ENCODE measurements around the gene PHGDH.
"Not testable (repeated sequence)": the region's sequence is repeated elsewhere in the genome, so short reads cannot be mapped to it uniquely, and the experiment has no call there.

The PHGDH gene

DNA sequence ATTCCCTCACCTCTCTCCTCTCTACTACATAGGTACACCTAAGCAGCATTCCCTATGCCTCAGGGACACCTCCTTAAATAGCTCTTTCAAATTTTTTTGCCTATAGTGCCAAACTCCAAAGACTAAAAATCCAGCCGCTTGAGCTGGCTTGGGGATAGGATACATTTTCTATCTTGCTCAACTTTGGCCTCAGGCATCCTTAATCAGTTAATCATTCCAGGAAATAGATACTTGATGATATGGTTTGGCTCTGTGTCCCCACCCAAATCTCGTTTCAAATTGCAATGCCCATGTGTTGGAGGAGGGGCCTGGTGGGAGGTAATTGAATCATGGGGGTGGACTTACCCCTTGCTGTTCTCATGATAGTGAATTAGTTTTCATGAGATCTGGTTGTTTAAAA, 11.4 kb upstream of the PHGDH start:
- DNase-seq (ENCODE audit: low read depth in 2 of 2), result no peak

DNA sequence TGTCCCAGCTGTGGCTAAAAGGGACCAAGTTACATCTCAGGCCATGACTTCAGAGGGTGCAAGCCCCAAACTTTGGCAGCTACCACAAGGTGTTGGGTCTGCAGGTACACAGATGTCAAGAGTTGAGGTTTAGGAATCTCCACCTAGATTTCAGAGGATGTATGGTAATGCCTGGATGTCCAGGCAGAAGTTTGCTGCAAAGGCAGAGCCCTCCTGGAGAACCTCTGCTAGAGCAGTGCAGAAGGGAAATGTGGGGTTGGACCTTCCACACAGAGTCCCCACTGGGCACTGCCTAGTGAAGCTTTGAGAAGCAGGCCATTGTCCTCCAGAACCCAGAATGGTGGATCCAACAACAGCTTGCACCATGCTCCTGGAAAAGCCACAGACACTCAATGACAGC, 10.1 kb upstream of the PHGDH start:
- DNase-seq (ENCODE audit: low read depth in 2 of 2), result no peak

GRCh38 chr1:119702384-119702783, 9.3 kb upstream of the PHGDH start:
- DNase-seq (ENCODE audit: low read depth in 2 of 2), result no peak

DNA sequence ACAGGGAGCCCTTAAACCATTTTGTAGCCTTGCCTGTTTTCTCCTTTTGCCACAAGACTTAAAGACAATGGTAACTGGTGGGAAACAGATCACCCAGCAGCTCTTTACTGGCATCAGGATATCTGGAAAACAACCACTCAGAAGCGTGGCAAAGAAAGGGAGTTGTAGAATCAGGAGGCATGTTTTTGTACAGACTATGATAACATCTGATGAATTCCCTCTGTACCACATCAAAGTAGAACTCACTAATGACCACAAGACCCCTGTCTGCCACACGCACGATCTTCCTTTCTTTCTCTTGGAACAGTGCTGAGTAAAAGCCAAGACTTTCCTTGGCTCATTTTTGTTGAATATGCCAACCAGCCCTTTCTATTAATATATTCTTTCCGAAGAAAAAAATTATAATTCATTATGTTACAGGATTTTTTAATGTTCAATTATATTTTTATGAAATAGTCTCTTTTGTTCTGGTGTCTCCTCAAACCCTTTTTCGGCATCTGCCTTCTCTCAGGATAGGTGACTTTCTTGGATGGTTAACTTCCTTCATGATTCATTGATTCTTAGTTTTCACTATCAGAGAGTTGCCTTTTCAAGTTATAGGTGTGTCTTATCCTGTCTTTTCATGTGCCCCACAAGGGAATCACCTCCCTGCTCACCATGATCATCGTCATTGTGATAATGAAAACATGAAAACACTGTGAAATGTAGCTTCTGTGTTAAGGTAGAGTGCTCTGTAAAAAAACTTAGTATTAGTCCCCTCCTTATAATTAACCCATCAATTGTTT, 7.9 kb upstream of the PHGDH start:
- DNase-seq (ENCODE audit: low read depth in 2 of 2), result no peak

GRCh38 chr1:119706599-119706998, 5.1 kb upstream of the PHGDH start:
- not testable (repeated sequence) for DNase-seq (ENCODE audit: low read depth in 2 of 2)

DNA sequence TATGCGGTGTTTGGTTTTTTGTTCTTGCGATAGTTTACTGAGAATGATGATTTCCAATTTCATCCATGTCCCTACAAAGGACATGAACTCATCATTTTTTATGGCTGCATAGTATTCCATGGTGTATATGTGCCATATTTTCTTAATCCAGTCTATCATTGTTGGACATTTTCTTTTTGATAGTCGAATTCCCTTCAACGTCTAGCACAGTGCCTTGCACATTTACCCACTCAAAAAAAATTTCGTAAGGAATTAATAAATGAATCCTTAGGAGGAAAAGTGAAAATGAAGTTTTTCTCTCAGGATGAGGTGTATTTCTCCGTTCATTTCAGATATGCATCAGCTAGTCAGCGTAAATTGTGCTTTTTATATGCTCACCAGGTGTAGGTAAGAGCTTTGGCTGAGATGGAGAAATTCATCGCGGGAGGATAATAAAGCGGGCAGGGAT, 354 bp upstream of the PHGDH start:
- DNase-seq (ENCODE audit: low read depth in 2 of 2), result not testable (repeated sequence)

DNA sequence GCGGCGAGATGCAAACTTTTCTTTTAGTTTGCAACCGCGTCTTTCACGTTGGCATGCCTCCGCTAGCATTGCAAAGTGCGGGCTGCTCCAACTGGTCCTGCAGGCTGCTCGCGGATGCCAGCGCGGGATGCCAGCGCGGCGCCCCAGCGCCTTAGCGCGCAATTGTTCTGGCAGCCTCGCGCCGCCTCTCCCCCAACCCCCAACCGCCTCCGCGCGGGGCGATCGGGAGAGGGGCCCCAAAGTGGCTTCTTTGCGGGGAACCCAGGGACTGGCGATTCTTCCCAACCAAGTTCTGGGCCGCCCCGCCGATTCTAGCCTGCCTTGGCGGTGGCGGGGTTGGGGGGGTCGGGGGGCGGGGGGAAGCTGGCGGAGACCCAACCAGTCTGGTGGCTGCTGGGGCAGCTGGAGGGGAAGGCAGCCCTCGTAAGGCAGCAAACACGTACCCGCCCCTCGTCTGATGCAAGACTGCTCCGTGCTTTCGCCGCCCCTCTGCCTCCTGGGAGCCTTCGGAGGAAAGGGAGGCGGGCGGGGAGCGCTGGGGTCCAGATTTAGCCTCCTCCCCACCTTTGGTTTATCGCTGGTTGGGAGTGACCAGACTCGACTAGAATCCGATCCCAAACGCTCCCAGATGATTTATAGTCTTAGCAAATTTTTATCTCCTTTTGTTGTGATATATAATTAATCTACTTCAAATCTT, 756 bp downstream of the PHGDH start:
- DNase-seq (ENCODE audit: low read depth in 2 of 2), result no peak

- no peak for DNase-seq (ENCODE audit: low read depth in 2 of 2)
Observed at GRCh38 chr1:119713039-119713748, 1.5 kb downstream of the PHGDH start.

- DNase-seq (ENCODE audit: low read depth in 2 of 2), result no peak
Observed at GRCh38 chr1:119713749-119714456, 2.2 kb downstream of the PHGDH start.

- DNase-seq (ENCODE audit: low read depth in 2 of 2), result no peak
Observed at GRCh38 chr1:119714583-119714982, 2.8 kb downstream of the PHGDH start.

DNA sequence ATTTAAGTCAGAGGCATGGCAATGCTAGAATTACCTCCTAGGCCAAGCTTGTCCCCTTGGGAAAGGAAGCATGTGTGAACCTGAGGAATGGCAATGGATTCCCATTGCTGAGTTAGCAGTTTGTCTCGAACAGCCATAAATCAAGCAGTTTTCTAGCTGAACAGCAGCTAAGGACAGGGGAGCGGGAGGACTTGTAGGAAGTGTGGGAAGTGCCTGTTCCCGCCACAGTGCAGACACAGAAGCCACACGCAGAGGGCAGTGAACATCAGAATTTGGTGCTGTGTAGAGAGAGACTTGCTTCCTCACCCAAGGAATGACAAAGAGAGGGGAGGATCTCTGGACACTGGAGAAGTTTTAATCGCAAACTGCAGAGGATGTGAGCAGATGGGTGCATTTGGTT, 3.8 kb downstream of the PHGDH start:
- no peak for DNase-seq (ENCODE audit: low read depth in 2 of 2)

GRCh38 chr1:119718409-119718808, 6.7 kb downstream of the PHGDH start:
- DNase-seq (ENCODE audit: low read depth in 2 of 2), result no peak

DNA sequence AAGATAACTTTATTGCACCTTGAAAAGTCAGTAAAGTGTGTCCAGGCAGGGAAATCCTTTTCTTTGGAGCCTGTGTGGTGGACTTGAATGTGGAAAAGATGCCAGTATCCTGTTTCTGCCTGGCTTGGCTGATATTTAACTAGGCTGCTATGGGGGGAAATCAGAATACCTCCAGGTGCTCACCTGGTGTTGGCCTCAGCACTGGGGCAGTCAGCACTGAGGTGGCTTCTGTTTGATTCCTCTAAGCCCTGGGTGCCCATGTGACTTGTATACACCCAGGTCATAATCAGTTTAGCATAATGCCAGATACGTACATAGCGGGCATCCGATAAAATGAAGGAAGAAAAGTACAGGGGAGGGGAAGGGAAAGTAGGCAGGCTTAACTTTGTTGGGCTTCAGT, 7.2 kb downstream of the PHGDH start:
- DNase-seq (ENCODE audit: low read depth in 2 of 2), result no peak

- DNase-seq (ENCODE audit: low read depth in 2 of 2), result no peak
Observed at GRCh38 chr1:119720866-119721440, 9.2 kb downstream of the PHGDH start.

DNA sequence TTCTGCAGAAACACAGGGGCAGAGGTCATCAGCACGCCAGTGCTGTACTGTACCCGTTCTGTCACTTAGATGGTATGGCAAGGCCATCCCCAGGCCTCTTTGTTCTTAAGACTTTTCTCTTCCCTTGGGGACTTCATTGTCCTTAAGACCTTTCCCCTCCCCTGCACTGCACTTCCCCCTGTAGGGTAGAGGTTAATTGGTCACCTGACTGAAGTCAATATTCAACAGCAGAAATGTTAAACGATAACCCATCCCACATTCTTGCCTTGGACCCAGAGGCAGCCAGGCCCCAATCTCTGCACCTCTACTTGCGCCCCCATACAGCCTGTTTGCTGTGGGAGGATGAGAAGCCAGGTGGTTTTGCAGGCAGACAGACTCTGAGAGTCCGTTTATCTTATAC, 10.2 kb downstream of the PHGDH start:
- DNase-seq (ENCODE audit: low read depth in 2 of 2), result no peak

GRCh38 chr1:119724611-119725218, 13.0 kb downstream of the PHGDH start:
- DNase-seq (ENCODE audit: low read depth in 2 of 2), result no peak

DNA sequence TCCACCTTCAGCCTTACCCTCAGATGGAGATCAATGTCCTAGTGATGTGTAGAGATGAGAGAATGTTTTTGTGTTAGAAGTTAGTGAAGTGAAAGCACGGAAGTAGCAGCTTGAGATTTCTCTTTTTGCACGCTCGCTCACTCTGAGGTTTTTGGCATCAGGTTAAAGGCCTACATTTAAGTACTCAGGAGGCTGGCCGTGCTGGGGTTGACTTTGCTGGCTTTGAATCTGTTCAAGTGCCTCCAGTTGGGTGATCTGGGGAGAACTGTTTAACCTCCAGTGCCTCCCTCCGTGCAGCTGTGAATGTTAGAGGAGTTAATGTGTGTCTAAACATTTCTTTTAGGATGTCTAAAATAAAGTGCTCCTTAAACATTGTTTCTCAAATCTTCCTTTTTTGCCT, 13.9 kb downstream of the PHGDH start:
- DNase-seq (ENCODE audit: low read depth in 2 of 2), result no peak

GRCh38 chr1:119727991-119728390, 16.3 kb downstream of the PHGDH start:
- no peak for DNase-seq (ENCODE audit: low read depth in 2 of 2)

DNA sequence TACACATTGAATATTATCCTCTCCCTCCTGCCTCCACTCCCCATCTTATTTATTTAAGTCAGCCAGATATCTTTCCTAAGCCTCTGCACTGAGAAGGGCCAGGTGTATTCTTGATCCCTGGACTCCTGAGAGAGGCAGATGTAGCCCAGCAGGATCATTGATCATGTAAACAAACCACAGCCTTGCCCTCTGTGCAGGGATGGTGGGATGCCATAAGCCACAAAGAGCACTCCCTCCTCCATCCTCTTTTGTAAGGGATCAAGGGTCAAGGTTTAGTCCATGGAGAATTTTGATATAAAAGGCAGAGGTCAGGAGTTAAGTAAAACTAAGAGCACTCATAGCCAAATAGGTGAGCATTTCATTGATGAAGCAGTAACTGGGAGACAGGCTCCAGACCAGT, 17.3 kb downstream of the PHGDH start:
- no peak for DNase-seq (ENCODE audit: low read depth in 2 of 2)

- no peak for DNase-seq (ENCODE audit: low read depth in 2 of 2)
Observed at GRCh38 chr1:119731060-119731459, 19.3 kb downstream of the PHGDH start.

DNA sequence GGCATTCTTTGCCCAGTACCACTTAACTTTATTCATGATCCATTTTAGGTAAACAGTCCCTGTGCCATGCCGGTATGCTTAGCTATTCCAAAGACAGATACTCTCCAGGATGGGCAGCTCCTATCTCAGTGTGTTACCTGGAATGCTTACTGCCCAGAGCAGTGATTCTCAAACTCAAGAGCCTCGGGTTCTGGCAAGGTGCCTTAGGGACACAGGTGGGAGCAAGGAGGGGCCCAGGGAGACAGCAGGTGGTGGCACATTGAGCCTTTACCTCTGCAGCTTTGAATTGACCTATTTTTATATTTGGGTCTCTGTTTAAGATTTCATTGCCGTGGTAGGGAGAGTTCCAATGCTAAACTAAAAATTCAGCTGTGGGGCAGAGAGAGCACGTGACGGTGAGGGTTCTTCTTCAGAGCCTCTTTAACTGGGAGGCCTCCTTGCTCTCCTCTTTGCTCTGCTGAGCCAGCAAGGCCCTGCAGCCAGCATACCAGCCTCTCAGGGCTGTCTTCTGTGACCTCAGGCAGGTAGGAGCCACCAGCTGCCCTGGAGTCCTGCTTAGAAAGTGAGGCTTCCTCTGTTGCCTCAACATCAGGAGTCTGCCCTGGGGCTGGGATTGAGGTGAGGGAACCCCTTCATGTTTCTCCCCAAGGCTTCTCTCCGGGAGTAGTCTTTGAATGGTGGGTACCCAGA, 20.2 kb downstream of the PHGDH start:
- no peak for DNase-seq (ENCODE audit: low read depth in 2 of 2)
